HepG2 (cell line): ENCODE measurements around the gene SHLD1. TPM values are rescaled to one million over a fixed set of nuclear protein-coding genes. Genes with fewer than 3 reads are reported as not detected.

Experiments
- CENPX ChIP-seq: sonication (generic); formaldehyde crosslinking; IDR thresholded peaks from 2 replicates; pipeline ENCODE4 v1.9.0; 2021; ENCODE audit warnings: mild to moderate bottlenecking, missing genetic modification reagents, moderate library complexity
- FLYWCH1 ChIP-seq: sonication (generic); formaldehyde crosslinking; IDR thresholded peaks from 2 replicates; pipeline ENCODE4 v1.8.1; 2023; ENCODE audit warnings: mild to moderate bottlenecking, missing genetic modification reagents
- IKZF4 ChIP-seq: sonication (generic); formaldehyde crosslinking; IDR thresholded peaks from 2 replicates; pipeline ENCODE4 v1.5.1; 2020; ENCODE audit warnings: borderline replicate concordance, mild to moderate bottlenecking, low read depth, missing genetic modification reagents; ENCODE audit errors: not compliant biosample characterization
- JUNB ChIP-seq: sonication (generic); formaldehyde crosslinking; IDR thresholded peaks from 2 replicates; pipeline ENCODE4 v1.8.0; 2022; ENCODE audit warnings: missing genetic modification reagents, mild to moderate bottlenecking, borderline replicate concordance
- KDM4B ChIP-seq: sonication (generic); formaldehyde crosslinking; IDR thresholded peaks from 2 replicates; pipeline ENCODE4 v1.4.0; 2020; ENCODE audit warnings: missing genetic modification reagents
- SP4 ChIP-seq: sonication (generic); formaldehyde crosslinking; IDR thresholded peaks from 2 replicates; pipeline ENCODE4 v1.8.1; 2023; ENCODE audit warnings: mild to moderate bottlenecking, missing genetic modification reagents
- ZBTB7A ChIP-seq: sonication (generic); formaldehyde crosslinking; IDR thresholded peaks from 2 replicates; pipeline ENCODE4 v1.8.0; 2022; ENCODE audit warnings: mild to moderate bottlenecking, missing genetic modification reagents
- ZMYM4 ChIP-seq: sonication (generic); formaldehyde crosslinking; IDR thresholded peaks from 2 replicates; pipeline ENCODE4 v1.8.1; 2023; ENCODE audit warnings: mild to moderate bottlenecking, missing genetic modification reagents
- ZNF557 ChIP-seq: sonication (generic); formaldehyde crosslinking; IDR thresholded peaks from 2 replicates; pipeline ENCODE4 v1.4.0; 2020; ENCODE audit warnings: missing genetic modification reagents
- ZNF616 ChIP-seq: sonication (generic); formaldehyde crosslinking; IDR thresholded peaks from 2 replicates; pipeline ENCODE4 v1.5.0; 2020; ENCODE audit warnings: low read depth, mild to moderate bottlenecking, missing genetic modification reagents
- ZNF737 ChIP-seq: sonication (generic); formaldehyde crosslinking; IDR thresholded peaks from 2 replicates; pipeline ENCODE4 v1.5.0; 2020; ENCODE audit warnings: missing genetic modification reagents, mild to moderate bottlenecking, borderline replicate concordance
- ZNF749 ChIP-seq: sonication (generic); formaldehyde crosslinking; IDR thresholded peaks from 2 replicates; pipeline ENCODE4 v1.8.0; 2022; ENCODE audit warnings: mild to moderate bottlenecking, missing genetic modification reagents, moderate library complexity, borderline replicate concordance
- ZNF773 ChIP-seq: sonication (generic); formaldehyde crosslinking; IDR thresholded peaks from 2 replicates; pipeline ENCODE4 v1.4.0; 2020; ENCODE audit warnings: missing genetic modification reagents, borderline replicate concordance
- polyA plus RNA-seq, 8 experiments: library from polyadenylated mRNA; depleted of rRNA in 3 of 8; stranded (reverse) in 7 of 8; unstranded in 1 of 8; fragments of >200 nt; fragmentation: Illumina TruSeq in 4 of 8; extraction: Trizol in 4 of 8; gene quantifications; 2 replicates each; pipeline versions ENCODE4 v1.2.1 to v1.2.3, GENCODE V29; 2011 to 2016; ENCODE audit warnings: low read depth in 4 of 8, missing spikeins in 1 of 8, mixed read lengths in 1 of 8; ENCODE audit not compliant: insufficient read depth in 1 of 8
- total RNA-seq, 5 experiments: library from RNA; depleted of rRNA; stranded (reverse); fragments of >200 nt; fragmentation: Illumina TruSeq; extraction: Trizol; gene quantifications; 2 replicates each; pipeline ENCODE4 v1.2.3, GENCODE V29; 2016; ENCODE audit warnings: low read depth in 1 of 5
- TF ChIP-seq, protein P1 (sequence below): sonication (generic); formaldehyde crosslinking; IDR thresholded peaks from 2 replicates; pipeline ENCODE4 v1.4.0; 2020; ENCODE audit warnings: mild to moderate bottlenecking, missing genetic modification reagents
- TF ChIP-seq, protein P2 (sequence below): sonication (generic); formaldehyde crosslinking; IDR thresholded peaks from 2 replicates; pipeline ENCODE4 v1.5.0; 2020; ENCODE audit warnings: mild to moderate bottlenecking, missing genetic modification reagents
- TF ChIP-seq, protein P3 (sequence below): sonication (generic); formaldehyde crosslinking; conservative IDR thresholded peaks from 2 replicates; pipeline ENCODE4 v1.4.0; 2020; ENCODE audit warnings: missing genetic modification reagents
- TF ChIP-seq, protein P4 (sequence below): sonication (generic); formaldehyde crosslinking; IDR thresholded peaks from 2 replicates; pipeline ENCODE4 v1.4.0; 2020; ENCODE audit warnings: missing genetic modification reagents
- TF ChIP-seq, protein P5 (sequence below): sonication (generic); formaldehyde crosslinking; IDR thresholded peaks from 2 replicates; pipeline ENCODE4 v1.8.0; 2022; ENCODE audit warnings: low read depth, missing genetic modification reagents
- TF ChIP-seq, protein P6 (sequence below): sonication (generic); formaldehyde crosslinking; IDR thresholded peaks from 2 replicates; pipeline ENCODE4 v1.8.0; 2023; ENCODE audit warnings: mild to moderate bottlenecking, missing genetic modification reagents

SHLD1 gene
- total and polyA plus RNA-seq, 2 of the 13 experiments (the other 11 are each of a cell fraction or from before 2014, with no cell fraction given): 8.9 to 10.0 TPM

DNA sequence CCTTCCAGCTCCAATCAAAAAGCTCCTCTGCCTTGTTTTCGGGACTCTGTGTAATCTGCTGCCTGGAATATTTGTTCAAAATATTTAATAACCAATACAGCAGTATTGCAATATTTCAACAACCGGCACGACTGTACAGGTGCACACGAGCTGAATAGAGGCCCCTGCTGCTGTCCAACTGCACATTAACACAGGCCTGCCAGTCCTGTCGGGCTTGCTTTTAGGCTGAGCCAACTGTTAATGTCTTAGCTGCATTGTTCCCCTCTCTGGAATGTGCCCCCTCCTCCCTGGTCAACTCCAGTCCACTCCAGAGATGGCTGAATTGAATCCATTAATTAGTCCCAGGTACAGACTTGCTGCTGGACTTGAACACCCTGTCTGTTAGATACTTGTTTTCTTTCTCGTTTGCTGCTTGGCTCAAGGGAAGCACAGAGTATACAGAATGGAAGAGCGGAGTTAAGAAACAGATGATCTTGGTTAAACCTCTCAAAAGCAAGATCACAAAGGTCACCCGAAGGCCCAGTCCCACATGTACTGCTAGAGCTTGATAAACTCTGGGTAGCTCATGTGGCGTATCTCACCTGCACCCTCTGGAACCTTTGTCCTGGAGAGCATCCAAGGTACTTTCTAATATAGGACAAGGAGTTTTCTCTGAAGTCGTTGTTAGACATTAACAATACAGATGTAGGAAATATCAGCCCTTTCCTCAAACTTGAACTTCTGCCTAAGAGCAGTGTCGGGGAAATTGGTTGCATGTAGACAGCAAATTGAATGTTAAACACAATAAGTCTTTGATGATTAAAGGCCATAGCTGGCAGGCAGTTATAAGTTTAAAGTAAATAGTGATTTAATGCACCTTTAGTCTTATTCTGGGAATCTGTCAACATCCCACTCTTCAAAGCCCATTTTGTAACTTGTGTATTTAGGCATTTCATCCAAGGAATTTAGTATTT is 31.9 kb downstream of the SHLD1 start (continued):
- no peak for TF ChIP-seq IKZF4 (CRISPR knock-in tag)
- no peak for TF ChIP-seq ZNF773 (CRISPR knock-in tag)
- TF ChIP-seq ZNF616 (CRISPR knock-in tag): no peak
- TF ChIP-seq ZNF749 (CRISPR knock-in tag): no peak
- TF ChIP-seq ZMYM4 (CRISPR knock-in tag): peak; percentile 47; the same call in 1 of the 2 replicates
- TF ChIP-seq, protein P1, sequence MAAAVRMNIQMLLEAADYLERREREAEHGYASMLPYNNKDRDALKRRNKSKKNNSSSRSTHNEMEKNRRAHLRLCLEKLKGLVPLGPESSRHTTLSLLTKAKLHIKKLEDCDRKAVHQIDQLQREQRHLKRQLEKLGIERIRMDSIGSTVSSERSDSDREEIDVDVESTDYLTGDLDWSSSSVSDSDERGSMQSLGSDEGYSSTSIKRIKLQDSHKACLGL: no peak
- TF ChIP-seq, protein P2, sequence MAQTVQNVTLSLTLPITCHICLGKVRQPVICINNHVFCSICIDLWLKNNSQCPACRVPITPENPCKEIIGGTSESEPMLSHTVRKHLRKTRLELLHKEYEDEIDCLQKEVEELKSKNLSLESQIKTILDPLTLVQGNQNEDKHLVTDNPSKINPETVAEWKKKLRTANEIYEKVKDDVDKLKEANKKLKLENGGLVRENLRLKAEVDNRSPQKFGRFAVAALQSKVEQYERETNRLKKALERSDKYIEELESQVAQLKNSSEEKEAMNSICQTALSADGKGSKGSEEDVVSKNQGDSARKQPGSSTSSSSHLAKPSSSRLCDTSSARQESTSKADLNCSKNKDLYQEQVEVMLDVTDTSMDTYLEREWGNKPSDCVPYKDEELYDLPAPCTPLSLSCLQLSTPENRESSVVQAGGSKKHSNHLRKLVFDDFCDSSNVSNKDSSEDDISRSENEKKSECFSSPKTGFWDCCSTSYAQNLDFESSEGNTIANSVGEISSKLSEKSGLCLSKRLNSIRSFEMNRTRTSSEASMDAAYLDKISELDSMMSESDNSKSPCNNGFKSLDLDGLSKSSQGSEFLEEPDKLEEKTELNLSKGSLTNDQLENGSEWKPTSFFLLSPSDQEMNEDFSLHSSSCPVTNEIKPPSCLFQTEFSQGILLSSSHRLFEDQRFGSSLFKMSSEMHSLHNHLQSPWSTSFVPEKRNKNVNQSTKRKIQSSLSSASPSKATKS: no peak
- no peak for TF ChIP-seq FLYWCH1
- TF ChIP-seq JUNB: no peak
- TF ChIP-seq, protein P3, sequence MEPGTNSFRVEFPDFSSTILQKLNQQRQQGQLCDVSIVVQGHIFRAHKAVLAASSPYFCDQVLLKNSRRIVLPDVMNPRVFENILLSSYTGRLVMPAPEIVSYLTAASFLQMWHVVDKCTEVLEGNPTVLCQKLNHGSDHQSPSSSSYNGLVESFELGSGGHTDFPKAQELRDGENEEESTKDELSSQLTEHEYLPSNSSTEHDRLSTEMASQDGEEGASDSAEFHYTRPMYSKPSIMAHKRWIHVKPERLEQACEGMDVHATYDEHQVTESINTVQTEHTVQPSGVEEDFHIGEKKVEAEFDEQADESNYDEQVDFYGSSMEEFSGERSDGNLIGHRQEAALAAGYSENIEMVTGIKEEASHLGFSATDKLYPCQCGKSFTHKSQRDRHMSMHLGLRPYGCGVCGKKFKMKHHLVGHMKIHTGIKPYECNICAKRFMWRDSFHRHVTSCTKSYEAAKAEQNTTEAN: peak; percentile 70
- TF ChIP-seq, protein P4, sequence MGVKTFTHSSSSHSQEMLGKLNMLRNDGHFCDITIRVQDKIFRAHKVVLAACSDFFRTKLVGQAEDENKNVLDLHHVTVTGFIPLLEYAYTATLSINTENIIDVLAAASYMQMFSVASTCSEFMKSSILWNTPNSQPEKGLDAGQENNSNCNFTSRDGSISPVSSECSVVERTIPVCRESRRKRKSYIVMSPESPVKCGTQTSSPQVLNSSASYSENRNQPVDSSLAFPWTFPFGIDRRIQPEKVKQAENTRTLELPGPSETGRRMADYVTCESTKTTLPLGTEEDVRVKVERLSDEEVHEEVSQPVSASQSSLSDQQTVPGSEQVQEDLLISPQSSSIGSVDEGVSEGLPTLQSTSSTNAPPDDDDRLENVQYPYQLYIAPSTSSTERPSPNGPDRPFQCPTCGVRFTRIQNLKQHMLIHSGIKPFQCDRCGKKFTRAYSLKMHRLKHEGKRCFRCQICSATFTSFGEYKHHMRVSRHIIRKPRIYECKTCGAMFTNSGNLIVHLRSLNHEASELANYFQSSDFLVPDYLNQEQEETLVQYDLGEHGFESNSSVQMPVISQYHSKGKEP: no peak
- TF ChIP-seq ZNF557 (CRISPR knock-in tag): no peak
- no peak for TF ChIP-seq CENPX (CRISPR knock-in tag)
- peak; percentile 12; the same call in 1 of the 2 replicates for TF ChIP-seq SP4 (CRISPR knock-in tag)
- no peak for TF ChIP-seq ZBTB7A (CRISPR knock-in tag)
- TF ChIP-seq ZNF737: no peak
- TF ChIP-seq, protein P5, sequence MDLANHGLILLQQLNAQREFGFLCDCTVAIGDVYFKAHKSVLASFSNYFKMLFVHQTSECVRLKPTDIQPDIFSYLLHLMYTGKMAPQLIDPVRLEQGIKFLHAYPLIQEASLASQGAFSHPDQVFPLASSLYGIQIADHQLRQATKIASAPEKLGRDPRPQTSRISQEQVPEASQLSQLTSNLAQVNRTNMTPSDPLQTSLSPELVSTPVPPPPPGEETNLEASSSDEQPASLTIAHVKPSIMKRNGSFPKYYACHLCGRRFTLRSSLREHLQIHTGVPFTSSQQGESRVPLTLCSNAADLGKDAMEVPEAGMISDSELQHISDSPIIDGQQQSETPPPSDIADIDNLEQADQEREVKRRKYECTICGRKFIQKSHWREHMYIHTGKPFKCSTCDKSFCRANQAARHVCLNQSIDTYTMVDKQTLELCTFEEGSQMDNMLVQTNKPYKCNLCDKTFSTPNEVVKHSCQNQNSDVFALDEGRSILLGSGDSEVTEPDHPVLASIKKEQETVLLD (CRISPR knock-in tag): no peak
- TF ChIP-seq KDM4B (CRISPR knock-in tag): no peak
- TF ChIP-seq, protein P6, sequence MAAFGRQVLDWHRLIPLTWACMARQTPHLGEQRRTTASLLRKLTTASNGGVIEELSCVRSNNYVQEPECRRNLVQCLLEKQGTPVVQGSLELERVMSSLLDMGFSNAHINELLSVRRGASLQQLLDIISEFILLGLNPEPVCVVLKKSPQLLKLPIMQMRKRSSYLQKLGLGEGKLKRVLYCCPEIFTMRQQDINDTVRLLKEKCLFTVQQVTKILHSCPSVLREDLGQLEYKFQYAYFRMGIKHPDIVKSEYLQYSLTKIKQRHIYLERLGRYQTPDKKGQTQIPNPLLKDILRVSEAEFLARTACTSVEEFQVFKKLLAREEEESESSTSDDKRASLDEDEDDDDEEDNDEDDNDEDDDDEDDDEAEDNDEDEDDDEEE (CRISPR knock-in tag): peak; percentile 79; the same call in 1 of the 2 replicates
